ENCODE data around the gene AKAP1.

GRCh38 chr17:57111386-57111785 lies 26.3 kb downstream of the AKAP1 start:
- TF ChIP-seq CTCF (IDR thresholded peaks at IDR 0.05) (no peak), POLR2AphosphoS5 (IDR thresholded peaks at IDR 0.05) (no peak), POLR2A (IDR thresholded peaks at IDR 0.05) (no peak)
